ENCODE data around the gene RAB10. TPM values are rescaled to one million over a fixed set of nuclear protein-coding genes. Genes with fewer than 3 reads are reported as not detected.

The RAB10 gene
- total and polyA plus RNA-seq, 2 of the 4 experiments (the other 2 are of a cell fraction): 30.1 to 77.1 TPM

DNA sequence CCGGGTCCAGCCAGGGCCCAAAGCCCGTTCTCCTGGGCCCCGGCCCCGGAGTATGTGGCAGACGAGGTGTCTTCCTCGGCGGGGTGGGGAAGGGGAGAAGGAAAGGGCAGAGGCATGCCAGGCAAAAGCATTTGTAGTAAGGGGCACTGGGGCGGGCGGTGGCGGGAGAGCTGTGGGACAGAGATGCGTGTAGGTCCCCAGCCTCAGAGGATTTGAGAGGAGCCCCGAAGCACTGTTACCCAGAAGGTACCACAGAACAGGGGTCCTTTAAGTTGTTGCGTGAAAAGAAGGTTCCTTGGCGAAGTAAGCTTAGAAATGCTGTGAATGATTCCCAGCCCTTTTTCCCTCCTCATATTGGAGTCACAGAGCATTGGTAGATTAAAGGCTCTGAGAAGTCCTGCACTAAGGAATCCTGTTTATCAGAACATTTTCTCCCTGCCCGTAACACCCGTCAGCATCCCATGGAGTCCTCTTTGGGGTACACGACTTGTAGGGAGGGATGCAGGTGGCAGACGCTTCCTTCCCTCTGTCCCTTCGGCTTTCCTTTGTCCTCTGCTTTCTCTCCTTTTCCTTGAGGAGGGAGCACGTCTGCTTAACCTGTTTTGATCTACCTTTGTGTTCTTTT is 151.5 kb downstream of the RAB10 start:
- WGBS, 2 experiments (ENCODE audit: extremely low coverage in 2 of 2, insufficient read length in 1 of 2): 57% methylated on average over 11 of the region's 20 CpGs; no CpG with 5 or more reads in 1 of the 2 experiments
- in situ Hi-C loops (cut with MboI; ENCODE audit: low sequenced_read_pairs): no loop called here
- BruUV-seq (replicated peaks): no TSS peak

More for the DNA sequence above, 151.5 kb downstream of the RAB10 start:
- H2BK20ac ChIP-seq (ENCODE audit: low read depth, low read length): no peak overlapping the region
- no peak overlapping the region for H3K18ac ChIP-seq (ENCODE audit: low read depth, low read length)
- H2AK9ac ChIP-seq (replicated peaks; ENCODE audit: low read depth, low read length, poor library complexity): peak overlapping the region; percentile 81
- no peak overlapping the region for H2BK5ac ChIP-seq (ENCODE audit: low read depth, low read length, poor library complexity, severe bottlenecking)
- peak overlapping the region; percentile 97 for H2AFZ ChIP-seq (replicated peaks; ENCODE audit: low read length, poor library complexity)
- CTCF ChIA-PET: interaction anchor here (0.5 kb wide), 2 partner anchors 10 to 24 kb away, joined by 3 to 4 read pairs; no protein-coding TSS in a partner anchor
- no peak overlapping the region for H2BK120ac ChIP-seq (ENCODE audit: low read depth, low read length)
- H4K91ac ChIP-seq (ENCODE audit: insufficient read depth, low read depth, low read length): no peak overlapping the region
- ATAC-seq (ENCODE audit: low read depth) (no peak), DNase-seq (no peak)
- no peaks in the 10 kb centered on the region; the same call in 1 of the 2 replicates for H3K27me3 ChIP-seq (ENCODE audit: control insufficient read depth, insufficient read depth, low read length)
- peak overlapping the region; percentile 50 for H3K4me2 ChIP-seq (ENCODE audit: low read depth, low read length)
- intact Hi-C loops (cut with micrococcal nuclease): no loop called here
- peak overlapping the region; percentile 47; the same call in 1 of the 2 replicates for H3K4ac ChIP-seq (ENCODE audit: low read depth, low read length)
- no peaks in the 10 kb centered on the region for H3K9me3 ChIP-seq (ENCODE audit: control insufficient read depth, insufficient read depth, low read length)
- H4K20me1 ChIP-seq (ENCODE audit: insufficient read depth, low read length): 0 out of 2 replicates have a peak, but pooled peaks cover 3% of the 10 kb centered on the region
- H4K5ac ChIP-seq (ENCODE audit: low read depth, low read length): peak overlapping the region; percentile 15; the same call in 1 of the 2 replicates
- H3K36me3 ChIP-seq (ENCODE audit: control insufficient read depth, insufficient read depth, low read length): peaks cover 2% of the 10 kb centered on the region
- no peak overlapping the region for H3K23ac ChIP-seq (ENCODE audit: low read depth, low read length)
- H3K4me1 ChIP-seq (ENCODE audit: control insufficient read depth, insufficient read depth, low read length): no peaks in the 10 kb centered on the region
- H3K14ac ChIP-seq (replicated peaks; ENCODE audit: low read depth, low read length): peak overlapping the region; percentile 37
- H3K4me3 ChIP-seq (ENCODE audit: insufficient read depth, low read depth, low read length): peak overlapping the region; percentile 40
- H4K8ac ChIP-seq (ENCODE audit: low read depth in 2 of 2, low read length in 2 of 2): peak overlapping the region in 1 of 2 experiments; percentile 74; a peak in 2 of 4 replicates
- H3K79me1 ChIP-seq (ENCODE audit: low read depth in 1 of 2, low read length in 2 of 2): no peaks in the 10 kb centered on the region
- no peak overlapping the region for H3K56ac ChIP-seq (ENCODE audit: extremely low read depth, insufficient read depth, low read length)
- POLR2A ChIA-PET (ENCODE audit: unreplicated experiment): interaction anchor here (1.1 kb wide), 1 partner anchor 9 kb away, joined by 3 read pairs; no protein-coding TSS in a partner anchor
- H3K9ac ChIP-seq (ENCODE audit: low read depth, low read length): 0 out of 2 replicates have a peak overlapping the region, but pooled peaks have one; percentile 17
- no peak overlapping the region for H2BK15ac ChIP-seq (ENCODE audit: low read depth, low read length)
- H2AK5ac ChIP-seq (ENCODE audit: low read depth, low read length): peak overlapping the region; percentile 27; the same call in 1 of the 2 replicates
- dilution Hi-C loops (cut with HindIII; ENCODE audit: low sequenced_read_pairs, unreplicated experiment): no loop called here
- peaks cover 10% of the 10 kb centered on the region; the same call in 1 of the 2 replicates for H3K9me1 ChIP-seq (ENCODE audit: insufficient read depth, low read length)
- TF ChIP-seq BHLHE40 (IDR thresholded peaks at IDR 0.05; ENCODE audit: low read depth, low read length) (no peak), RFX5 (IDR thresholded peaks at IDR 0.05; ENCODE audit: low read depth, low read length) (no peak), MAZ (IDR thresholded peaks at IDR 0.05; ENCODE audit: borderline replicate concordance, low read depth, low read length) (no peak), MXI1 (IDR thresholded peaks at IDR 0.05; ENCODE audit: borderline replicate concordance, low read depth, low read length) (no peak)
- TF ChIP-seq, protein P1, sequence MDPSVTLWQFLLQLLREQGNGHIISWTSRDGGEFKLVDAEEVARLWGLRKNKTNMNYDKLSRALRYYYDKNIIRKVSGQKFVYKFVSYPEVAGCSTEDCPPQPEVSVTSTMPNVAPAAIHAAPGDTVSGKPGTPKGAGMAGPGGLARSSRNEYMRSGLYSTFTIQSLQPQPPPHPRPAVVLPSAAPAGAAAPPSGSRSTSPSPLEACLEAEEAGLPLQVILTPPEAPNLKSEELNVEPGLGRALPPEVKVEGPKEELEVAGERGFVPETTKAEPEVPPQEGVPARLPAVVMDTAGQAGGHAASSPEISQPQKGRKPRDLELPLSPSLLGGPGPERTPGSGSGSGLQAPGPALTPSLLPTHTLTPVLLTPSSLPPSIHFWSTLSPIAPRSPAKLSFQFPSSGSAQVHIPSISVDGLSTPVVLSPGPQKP (IDR thresholded peaks at IDR 0.05; ENCODE audit: borderline replicate concordance, low read depth, low read length): no peak
- TF ChIP-seq, protein P2, sequence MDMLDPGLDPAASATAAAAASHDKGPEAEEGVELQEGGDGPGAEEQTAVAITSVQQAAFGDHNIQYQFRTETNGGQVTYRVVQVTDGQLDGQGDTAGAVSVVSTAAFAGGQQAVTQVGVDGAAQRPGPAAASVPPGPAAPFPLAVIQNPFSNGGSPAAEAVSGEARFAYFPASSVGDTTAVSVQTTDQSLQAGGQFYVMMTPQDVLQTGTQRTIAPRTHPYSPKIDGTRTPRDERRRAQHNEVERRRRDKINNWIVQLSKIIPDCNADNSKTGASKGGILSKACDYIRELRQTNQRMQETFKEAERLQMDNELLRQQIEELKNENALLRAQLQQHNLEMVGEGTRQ (IDR thresholded peaks at IDR 0.05; ENCODE audit: low read depth, low read length): no peak
- no peak overlapping the region; the same call in 1 of the 2 replicates for H3K27ac ChIP-seq (ENCODE audit: insufficient read depth, low read length)
